NB4 (cell line): Measurements from ENCODE around the gene SPEF1.
A peak's percentile ranks its signal among the peaks of the same experiment; 100 is the strongest.

Source experiments
- DNase-seq: peaks from one replicate; pipeline ENCODE4 v3.0.0; 2010; ENCODE audit warnings: low read depth
- H3K4me3 ChIP-seq: one replicate; pipeline ENCODE4 v1.5.1; 2011; ENCODE audit warnings: mild to moderate bottlenecking, low read depth, low read length, moderate library complexity
- MYC ChIP-seq: IDR thresholded peaks from 2 replicates; pipeline ENCODE4 v1.6.1; 2011; ENCODE audit warnings: low read depth, low read length
- POLR2A ChIP-seq: IDR thresholded peaks from 2 replicates; pipeline ENCODE4 v1.6.1; 2011; ENCODE audit warnings: mild to moderate bottlenecking; ENCODE audit not compliant: insufficient read length; ENCODE audit errors: extremely low read depth
- TF ChIP-seq, protein P1 (sequence below): IDR thresholded peaks from one replicate; pipeline ENCODE4 v1.5.1; 2012; ENCODE audit warnings: low read depth, low read length
- TF ChIP-seq, protein P2 (sequence below): IDR thresholded peaks from 2 replicates; pipeline ENCODE4 v1.6.1; 2011; ENCODE audit warnings: low read depth, low read length

The SPEF1 gene

DNA sequence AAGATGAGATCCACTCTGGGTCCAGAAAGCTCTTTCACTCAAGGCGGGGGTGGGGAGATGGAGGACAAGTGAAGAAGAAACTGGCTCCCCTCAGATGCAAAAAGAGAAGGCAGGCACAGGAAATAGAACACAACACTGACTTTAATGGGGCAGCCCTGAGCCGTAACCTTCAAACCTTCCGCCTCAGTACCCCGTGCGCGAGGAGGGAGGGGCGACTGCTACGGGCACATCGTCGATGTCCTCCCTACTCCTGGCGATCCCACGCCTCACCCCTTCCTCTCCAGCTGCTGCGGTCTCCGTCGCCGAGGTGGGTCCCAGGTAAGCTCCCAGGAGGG lies 3.9 kb downstream of the SPEF1 start:
- TF ChIP-seq, protein P1, sequence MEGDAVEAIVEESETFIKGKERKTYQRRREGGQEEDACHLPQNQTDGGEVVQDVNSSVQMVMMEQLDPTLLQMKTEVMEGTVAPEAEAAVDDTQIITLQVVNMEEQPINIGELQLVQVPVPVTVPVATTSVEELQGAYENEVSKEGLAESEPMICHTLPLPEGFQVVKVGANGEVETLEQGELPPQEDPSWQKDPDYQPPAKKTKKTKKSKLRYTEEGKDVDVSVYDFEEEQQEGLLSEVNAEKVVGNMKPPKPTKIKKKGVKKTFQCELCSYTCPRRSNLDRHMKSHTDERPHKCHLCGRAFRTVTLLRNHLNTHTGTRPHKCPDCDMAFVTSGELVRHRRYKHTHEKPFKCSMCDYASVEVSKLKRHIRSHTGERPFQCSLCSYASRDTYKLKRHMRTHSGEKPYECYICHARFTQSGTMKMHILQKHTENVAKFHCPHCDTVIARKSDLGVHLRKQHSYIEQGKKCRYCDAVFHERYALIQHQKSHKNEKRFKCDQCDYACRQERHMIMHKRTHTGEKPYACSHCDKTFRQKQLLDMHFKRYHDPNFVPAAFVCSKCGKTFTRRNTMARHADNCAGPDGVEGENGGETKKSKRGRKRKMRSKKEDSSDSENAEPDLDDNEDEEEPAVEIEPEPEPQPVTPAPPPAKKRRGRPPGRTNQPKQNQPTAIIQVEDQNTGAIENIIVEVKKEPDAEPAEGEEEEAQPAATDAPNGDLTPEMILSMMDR, result no peak
- no peak for TF ChIP-seq POLR2A
- TF ChIP-seq, protein P2, sequence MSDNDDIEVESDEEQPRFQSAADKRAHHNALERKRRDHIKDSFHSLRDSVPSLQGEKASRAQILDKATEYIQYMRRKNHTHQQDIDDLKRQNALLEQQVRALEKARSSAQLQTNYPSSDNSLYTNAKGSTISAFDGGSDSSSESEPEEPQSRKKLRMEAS, result no peak
- no peak for TF ChIP-seq MYC
- no peak for DNase-seq
- H3K4me3 ChIP-seq, result no peak overlapping the region

DNA sequence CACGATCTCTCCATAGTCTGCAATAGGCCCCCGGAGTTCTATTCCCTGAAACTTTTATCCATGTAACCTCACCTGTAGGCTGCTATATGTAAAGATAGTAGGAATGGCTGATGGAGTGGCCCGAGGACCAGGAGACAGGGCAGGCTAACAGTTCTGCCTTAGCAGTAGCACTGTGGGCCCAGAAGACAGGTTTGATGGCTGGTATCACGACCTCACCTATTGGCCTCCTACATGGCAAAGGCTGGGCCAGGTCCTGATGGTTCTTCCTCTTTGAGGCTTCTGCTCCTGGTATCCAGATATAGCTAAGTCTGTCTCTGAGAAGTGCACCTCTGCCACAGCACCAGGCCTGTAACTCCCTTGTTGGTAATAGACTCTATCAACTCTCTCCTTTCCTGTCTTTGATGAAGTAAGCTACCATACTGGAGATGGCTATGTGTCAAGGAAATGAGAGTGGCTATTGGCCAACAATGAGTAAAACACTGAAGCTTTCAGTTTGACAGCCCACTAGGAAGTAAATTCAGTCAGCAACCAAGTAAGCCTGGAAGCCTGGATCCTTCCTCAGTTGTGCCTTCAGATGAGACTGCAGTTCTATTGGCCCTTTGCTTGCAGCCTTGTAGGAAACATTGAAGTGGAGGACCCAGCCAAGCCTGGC lies 5.7 kb downstream of the SPEF1 start:
- no peak for DNase-seq
- TF ChIP-seq, protein P1, result no peak
- TF ChIP-seq, protein P2, result no peak
- TF ChIP-seq MYC (no peak), POLR2A (no peak)
- no peak overlapping the region for H3K4me3 ChIP-seq

DNA sequence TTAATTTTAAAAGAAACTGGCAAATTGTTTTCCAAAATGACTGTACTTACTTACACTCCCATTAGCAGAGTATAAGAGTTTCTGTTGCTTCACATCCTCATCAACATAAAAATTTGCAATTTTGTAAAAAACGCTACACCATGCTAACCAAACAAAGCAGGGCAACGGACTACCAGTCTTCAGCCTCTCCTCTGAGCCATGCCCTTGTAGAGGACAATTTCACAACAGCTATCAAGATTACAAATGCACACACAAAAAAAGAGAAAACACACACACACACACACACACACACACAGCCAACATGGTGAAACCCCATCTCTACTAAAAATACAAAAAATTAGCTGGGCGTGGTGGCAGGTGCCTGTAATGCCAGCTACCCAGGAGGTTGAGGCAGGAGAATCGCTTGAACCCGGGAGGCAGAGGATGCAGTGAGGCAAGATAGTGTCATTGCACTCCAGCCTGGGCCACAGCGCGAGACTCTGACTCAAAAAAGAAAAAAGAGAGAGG lies 9.6 kb downstream of the SPEF1 start:
- no peak overlapping the region for H3K4me3 ChIP-seq
- DNase-seq, result no peak
- TF ChIP-seq MYC, result no peak
- TF ChIP-seq POLR2A, result no peak
- TF ChIP-seq, protein P2, result no peak
- TF ChIP-seq, protein P1, result no peak

DNA sequence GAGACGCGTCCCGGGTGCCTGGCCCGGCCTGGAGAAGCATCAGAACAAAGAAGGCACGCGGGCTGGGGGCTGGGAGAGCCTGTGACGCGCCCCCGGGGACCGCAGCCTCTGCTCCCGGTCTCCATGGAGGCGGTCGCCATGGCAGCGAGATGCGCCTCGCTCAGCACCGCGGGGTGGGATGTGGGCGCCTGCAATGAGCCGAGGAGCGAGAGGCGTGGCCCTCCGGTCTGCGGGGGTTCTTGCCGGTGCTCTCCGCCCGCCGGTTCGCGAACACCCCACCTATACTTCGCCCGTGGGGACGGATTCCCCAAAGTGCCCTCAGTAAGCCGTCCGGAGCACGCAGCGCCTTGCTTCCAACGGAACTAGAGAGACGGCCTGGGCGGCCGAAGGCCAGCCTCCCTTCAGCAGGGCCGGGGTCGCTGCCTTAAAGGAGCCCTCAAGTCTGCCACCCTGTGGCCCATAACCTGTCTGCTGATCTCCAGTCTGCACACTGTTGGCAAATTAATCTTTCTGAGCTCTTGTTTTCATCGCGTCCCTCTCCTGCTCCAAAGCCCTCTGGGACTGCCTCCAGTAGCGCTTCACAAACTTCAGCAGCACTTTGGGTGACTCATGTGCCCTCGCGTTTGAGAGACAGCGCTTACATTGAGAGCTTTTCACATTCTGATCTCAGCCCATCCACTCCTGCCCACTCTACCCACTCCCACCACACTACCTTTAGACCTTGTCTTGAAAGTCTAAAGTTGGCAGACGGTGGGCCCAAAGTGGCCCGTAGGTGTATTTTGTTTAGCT lies 12.7 kb downstream of the SPEF1 start:
- peak; percentile 93 for DNase-seq
- H3K4me3 ChIP-seq, result peak overlapping the region; percentile 76
- TF ChIP-seq POLR2A (no peak), MYC (peak; percentile 64)
- TF ChIP-seq, protein P1, result peak; percentile 61
- TF ChIP-seq, protein P2, result peak; percentile 29; the same call in 1 of the 2 replicates

DNA sequence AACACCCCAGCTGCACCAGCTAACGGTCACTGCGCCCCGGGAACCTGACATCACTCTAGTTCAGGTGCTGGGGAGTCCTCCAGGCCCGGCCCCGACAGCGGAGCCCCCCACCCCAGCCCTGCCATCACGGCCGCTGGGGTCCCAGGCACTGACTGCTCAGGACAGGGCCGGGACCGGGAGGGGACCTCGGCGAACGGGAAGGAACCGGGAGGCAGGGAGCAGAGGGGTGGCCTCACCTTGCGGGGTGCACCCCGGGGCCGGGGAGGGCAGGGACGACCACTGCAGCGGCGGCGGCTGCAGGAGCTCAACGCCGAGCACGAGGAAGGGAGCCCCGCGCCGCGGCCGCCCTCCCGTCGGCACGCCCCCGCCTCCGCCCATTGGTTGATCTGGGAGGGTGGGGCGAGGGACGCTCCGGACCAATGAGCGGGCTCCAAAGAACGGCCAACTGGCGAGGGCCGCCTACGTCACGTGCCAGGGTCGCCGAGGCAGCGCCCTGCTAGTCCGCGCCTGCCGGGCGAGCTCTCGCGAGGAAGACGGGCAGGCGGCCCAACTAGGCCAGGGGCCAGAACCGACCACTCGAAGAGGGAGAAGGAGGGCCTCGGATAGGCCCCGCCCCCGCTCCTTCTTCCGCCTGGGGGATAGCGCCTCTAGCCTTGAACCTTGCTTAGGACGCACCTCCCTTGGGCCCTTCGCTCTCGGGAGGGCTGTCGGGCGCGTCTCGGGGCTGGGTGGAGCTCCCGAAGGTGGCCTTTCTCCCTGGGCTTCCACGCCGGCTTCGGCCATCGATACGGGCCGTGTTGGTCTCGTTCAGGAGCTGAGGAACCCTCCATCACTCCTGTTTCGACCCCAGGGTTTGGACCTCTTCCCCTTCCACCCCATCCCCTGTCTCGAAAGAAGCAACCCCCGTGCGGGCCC lies 13.6 kb downstream of the SPEF1 start, which contains the start of gene ADISSP:
Gene ADISSP (minus strand): TSS at position 327 of the 915 bp plus-strand sequence. CDS start 7,653 bp downstream, outside the sequence.
- DNase-seq, result no peak
- H3K4me3 ChIP-seq, result peak within 1 kb of the TSS; percentile 79
- TF ChIP-seq POLR2A, result peak; percentile 84
- TF ChIP-seq, protein P1, result peak; percentile 19
- peak; percentile 79 for TF ChIP-seq MYC
- TF ChIP-seq, protein P2, result peak; percentile 93
